ENCODE measurements around the gene THRB. TPM values are rescaled to one million over a fixed set of nuclear protein-coding genes. Genes with fewer than 3 reads are reported as not detected.

The THRB gene
- total RNA-seq, 1 experiment from 2014 or later: 0.69 TPM

DNA sequence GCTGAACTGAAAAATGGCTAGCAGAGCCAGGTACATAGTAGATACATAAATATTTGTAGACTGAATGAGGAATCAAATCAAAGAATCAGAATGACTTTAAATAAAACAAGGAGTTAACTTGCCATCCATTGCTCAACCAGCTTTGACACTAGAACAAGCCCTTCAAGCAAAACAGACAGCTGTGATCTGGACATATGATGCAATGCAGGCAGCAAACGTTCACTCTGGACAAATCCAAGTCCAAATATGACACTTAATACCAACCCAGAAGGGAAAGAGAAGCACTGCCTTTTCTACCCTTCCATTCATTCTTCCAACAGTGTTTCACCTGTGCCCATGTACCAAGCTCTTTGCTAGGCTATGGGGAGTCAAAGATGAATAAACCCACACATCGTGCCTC is 4.5 kb downstream of the THRB start:
- no peak for DNase-seq (ENCODE audit: low read depth)

DNA sequence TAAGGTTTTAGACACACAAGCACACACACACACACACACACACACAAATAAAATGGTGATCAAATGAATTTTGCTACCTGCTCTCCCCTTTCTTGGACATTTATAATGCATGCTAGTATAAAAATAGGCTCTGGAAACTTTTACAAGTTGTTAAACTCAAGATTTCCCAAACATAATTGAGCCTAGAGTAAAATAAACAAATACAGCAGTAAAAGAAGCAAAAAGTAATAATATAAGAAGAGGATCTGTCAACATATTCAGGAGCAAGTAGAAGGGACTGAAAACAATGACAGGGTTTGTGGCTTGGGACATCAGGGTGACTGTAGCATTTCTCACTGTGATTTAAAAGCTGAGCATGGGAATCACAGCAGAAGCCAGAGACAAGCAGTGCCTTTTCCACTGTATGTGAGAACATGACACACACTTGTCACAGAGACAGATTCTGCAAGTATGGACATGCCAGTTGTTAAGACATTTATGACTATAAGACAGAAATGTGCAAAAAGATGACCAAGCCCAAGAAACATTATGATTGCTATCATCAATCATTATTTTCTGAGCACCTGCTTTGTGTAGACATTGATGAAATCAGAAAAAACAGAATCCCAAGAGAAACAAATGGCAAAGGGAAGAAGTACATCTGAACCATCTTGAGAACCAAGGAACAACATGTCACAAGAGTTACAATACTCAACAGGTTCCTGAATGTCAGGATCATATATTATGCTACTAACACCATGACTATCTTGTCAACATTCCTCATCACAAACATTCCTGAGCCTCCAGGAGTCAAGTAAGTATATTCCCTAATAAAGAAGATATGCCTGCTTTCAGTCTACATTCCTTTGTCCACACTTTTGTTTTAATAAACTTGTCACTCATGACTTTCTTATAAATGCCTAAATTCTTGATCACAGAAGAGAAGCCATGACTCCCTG is 7.1 kb downstream of the THRB start:
- no peak for DNase-seq (ENCODE audit: low read depth)

DNA sequence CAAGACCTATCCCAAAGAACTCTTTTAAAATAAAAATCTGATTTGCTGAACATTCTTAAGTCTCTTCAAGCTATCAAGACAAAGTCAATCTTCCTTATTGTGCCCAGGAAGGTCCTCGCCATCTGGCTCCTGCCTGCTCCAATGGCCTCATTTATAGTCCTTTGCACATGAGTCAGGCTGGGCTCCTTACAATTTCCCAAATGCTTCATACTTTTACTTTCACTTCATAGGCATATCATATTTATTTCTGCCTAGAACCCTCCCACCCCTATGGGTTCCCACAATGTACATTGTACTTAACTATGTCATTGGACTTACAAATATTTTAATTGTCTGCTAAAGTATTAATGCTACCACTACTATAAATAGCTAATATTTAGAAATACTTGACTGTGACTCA is 9.1 kb downstream of the THRB start:
- DNase-seq (ENCODE audit: low read depth): peak; percentile 58

DNA sequence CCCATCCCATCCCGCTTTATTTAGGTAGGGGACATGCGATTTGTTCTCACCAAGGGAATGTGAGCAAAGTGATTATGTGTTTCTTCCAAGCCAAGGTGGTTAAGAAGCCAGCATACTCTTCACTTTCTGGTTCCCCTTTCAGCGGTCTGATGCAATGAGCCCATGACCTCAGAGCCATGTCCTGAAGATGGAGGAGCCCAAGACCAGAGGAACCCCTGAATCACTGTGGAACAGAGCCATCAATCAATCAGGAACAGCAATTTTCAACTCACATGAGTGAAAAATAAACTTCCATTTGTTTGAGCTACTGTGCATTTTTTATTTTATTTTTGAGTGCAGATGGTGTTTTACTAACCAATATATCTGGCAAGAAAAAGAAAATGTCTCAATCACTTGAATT is 10.8 kb downstream of the THRB start:
- DNase-seq (ENCODE audit: low read depth): no peak

DNA sequence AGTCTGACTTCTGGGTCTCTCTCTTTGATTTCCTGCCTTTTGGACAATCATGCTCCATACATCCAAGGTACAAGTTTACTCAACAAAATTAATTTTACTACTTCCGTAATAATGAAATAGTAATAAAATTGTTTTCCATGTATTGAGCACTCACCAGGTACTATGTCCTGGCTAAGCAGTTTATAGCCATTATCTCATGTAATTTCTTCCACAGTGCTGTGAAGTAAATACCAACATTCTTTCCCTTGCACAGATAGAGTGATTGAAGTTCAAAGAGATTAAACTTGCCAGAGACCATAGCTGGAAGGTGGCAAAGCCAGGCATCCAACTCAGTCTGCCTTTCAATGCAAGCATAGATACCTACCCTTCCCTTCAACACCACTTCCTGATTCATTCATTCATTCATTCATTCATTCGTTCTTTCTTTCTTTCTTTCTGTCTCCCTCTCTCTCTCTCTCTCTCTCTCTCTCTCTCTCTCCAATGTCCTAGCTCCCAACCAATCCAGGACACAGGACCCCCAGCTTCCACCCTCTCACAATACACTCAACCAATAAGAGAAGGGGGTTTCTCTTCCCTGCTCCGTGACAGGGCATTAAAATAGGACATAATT is 12.4 kb downstream of the THRB start:
- DNase-seq (ENCODE audit: low read depth): no peak

DNA sequence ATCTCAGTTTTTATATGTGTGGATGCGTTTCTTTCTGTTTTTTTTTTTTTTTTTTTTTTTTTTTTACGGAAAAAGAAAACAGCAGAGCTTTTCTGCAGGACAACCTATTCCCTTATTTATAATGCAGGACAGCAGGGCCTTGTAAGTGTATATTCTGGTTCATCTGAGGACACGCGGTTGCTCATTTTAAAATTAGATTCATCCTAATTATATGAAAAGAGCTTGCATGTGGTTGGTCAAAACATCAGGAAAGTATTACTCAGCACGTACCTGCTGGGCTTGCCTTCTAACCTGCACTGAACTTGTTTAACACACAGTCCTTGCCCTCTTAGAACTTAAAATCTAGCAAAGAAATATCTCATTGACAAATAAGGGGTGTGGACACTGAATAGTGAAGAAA is 13.5 kb downstream of the THRB start:
- DNase-seq (ENCODE audit: low read depth): no peak

DNA sequence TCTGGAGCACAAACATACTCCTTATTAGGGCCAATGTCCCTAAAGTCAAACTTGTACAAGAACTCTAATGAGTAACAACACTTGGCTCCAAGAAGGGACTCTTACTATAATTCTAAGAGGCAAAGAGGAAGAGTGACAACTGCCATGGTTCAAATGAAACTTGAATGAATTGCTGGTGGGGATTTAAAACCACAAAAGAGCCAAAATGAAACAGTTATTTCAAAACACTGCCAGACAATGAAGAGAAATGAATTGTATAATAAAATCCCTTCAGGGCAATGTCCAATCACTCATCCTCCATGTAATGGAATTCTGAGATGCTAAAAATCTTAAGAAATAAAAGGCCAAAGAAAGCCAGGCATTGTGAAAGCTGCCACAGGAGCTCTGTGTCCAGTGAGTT is 14.2 kb downstream of the THRB start:
- no peak for DNase-seq (ENCODE audit: low read depth)

DNA sequence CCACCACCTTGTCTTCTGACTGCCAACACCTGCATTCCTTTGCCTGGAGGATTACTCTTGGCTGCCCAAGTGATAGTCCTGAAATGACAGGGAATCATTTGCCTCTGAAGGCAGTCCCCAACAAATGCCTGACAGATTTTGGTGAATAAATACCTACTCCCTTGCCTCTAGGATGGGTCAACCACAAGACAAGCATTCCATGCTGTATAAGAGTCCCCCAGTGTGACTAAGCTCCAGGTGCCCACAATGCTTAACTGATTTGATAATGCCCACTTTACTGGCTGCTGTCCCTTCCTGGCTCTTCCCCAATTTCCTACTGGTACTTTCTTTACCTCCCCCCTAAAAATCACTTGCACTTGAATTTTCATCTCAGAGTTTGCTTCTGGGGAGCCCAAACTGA is 14.8 kb downstream of the THRB start:
- peak; percentile 24 for DNase-seq (ENCODE audit: low read depth)

DNA sequence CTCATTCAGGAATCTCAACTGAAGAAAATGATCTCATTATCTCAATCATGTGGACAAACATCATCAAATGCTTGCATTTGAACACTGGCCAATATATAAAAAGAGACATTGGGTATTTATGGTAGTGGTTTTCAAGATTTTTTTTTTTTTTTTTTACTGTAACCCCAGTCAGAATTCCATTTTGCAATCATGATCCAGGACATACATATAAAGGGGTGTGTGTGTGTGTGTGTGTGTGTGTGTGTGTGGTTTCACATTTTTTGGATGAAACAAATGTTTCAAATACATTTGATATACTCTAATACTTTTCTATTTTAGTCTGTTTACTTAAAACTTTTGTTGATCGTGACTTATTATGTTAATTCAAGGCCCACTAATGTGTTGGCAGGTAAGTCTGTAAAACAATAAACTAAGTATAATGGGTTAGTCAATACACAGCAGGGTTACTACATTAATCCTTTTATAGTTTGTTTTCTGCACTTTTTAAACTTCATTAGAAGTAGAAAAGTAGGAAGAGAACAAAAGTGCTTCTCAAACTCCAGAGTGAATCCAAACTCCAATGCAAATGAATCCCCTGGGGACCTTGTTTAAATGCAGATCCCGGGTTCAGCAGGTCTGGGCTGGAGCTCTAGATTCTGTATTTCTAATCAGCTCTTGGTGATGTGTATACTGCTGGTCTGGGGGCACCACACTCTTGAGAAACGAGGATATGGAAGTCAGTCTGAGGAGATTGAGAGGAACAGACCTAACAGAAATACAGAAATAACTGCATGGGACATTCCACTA is 17.6 kb downstream of the THRB start:
- DNase-seq (ENCODE audit: low read depth): no peak

DNA sequence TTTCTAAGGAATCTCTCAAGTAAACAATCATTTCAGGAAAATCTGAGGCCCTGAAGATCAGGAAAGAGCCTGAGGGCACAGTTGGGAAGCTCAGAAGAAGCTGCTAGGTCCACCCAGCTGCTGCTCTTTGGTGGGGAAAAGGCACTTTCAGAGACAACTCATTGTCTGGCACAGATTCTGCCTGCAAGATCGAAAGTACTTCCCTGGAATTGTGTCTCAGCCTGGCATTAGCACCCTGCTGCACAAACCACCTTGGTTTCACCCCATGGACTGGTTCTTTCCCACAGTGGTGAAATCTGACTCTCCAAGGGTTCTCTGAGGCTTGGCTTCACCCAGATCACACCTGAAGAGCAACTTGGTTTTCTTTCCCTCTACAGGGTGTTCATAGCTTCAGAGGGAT is 18.7 kb downstream of the THRB start:
- peak; percentile 58 for DNase-seq (ENCODE audit: low read depth)

DNA sequence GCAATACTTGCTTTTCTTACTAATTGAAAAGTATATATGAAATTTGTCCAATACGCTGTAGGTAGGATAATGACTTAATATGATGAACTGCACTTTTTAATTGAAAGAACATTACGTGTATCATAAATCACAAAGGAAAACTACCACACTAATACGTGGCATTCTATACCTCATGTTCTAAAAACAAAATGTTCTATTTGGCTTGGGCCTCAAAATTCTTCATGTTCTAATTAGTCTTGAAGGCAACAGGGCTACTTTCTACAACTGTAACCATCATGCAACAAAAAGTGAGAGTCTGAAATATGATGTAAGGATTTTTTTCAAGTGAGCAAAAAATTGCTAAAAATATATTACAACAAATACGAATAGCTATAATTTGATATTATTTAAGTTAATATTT is 19.8 kb downstream of the THRB start:
- no peak for DNase-seq (ENCODE audit: low read depth)

DNA sequence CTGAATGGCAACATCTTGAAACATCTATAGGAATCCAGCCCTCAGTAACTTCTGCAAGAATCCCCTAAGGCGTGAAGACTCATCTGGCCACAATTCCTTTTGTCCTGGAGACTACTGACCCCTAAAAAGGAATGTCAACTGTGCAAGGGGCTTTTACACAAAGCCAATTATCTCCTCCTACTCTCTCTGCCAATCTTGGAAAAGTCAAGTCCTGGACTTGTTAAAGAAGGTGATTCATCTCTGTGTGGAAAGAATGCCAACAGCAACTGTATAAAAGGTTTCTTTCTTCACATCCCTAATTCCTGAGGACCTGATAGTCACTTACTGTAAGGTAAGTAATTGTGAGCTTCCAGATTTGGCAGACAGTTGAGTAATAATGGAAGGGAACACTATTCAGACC is 22.3 kb downstream of the THRB start:
- DNase-seq (ENCODE audit: low read depth): peak; percentile 78

DNA sequence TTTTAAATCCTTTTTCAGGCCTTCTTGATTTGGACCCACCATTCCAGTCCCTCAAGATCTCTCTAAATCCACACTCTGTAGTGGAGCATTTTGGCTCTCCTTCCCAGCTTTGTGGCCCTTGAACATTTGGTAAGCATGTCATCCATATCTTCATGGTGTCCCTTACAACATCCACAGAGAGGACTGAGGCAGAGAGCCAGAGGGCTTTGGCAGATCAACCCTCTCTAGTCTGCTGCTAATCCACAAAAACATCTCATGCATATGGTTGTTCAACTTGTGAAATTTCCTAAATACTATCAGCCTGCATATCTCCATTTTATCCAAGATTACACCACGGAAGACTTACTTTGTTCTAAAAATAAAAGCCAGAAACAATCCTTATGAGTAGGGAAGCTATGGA is 23.2 kb downstream of the THRB start:
- no peak for DNase-seq (ENCODE audit: low read depth)

DNA sequence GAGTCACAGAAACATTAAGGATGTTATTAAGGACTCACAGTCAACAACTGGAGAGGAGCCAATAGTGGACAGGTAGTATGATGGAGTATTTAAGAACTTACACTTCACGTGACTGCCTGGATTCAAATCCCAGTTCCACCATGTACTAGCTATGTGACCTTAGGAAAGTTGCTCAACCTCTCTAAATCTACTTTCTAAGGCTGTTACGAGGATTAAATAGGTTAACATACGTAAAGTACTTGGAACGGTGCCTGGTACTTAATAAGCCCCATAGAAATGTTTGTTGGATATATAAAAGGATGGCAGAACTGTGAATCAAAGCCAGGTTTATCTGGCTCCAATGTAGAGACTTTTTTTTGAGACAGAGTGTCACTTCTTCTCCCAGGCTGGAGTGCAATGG is 24.4 kb downstream of the THRB start:
- no peak for DNase-seq (ENCODE audit: low read depth)

DNA sequence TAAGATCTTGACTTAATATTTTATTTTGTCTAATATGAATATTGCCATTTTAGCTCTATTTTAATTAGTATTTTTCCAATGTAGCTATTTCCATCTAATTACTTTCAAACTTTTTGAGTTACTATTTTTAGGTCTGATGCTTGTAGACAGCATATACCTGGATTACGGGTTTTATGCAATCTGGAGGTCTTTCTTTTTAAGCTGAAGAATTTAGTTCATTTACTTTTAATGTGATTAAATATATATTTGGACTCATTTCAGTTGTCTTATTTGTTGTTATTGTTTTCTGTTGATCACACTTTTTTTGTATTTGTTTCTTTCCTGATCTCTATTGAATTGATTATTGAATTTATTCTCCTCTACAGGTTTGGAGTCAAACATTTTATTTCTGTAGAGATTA is 30.3 kb downstream of the THRB start:
- DNase-seq (ENCODE audit: low read depth): no peak

DNA sequence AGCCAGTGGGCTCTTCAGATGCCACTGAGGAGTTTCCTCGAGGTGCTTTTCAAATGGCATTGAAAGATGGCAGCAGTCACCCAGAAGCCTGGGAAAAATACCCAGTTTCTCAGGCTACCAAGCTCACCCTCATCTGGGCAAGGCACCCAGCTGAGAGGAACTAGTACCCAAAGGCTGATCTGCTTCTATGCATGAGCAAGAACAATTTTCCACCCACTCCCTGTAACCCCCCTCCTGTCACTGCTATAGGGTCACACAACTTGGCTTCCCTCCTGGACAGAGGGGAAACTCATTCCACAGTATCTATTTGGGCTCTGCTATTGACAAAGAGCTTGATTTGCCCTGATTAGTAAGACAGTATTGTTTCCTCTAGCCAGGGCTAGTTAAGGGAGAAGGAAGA is 31.9 kb downstream of the THRB start:
- DNase-seq (ENCODE audit: low read depth): no peak

DNA sequence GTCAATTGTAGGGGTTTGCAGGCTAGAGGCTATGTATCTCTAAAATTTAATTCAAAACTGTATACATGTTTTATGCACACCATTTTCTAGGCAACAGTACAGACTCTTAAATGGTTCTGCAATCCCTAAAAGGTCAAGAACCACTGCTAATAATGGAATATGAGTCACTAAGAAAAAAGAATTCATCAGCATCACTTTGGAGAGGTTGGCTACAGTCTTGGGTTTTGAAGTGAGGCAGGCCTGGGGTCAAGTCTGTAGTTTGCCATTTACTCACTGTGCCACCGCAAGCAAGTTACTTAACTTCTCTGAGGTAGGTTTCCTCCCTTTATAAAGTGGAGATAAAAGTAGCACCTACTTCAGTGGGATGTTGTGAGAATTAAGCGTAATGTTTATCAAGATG is 33.7 kb downstream of the THRB start:
- no peak for DNase-seq (ENCODE audit: low read depth)

DNA sequence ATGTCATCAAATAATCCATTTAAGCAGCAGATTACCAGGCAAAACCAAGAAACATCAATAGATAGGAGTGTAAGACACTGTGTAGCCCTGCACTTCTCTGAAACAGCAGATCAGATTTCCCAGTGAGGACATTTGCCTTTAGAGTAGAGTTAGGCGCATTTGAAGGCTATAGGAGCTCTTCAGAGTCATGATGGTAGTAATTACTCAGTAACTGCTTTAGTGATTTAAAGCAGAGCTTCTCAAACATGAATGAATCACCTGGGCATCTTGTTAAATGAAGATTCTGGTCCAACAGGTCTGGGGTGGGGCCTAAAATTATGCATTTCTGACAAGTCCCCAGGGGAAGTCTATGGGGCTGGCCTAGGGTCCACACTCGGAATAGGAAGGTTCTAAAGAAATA is 36.9 kb downstream of the THRB start:
- DNase-seq (ENCODE audit: low read depth): no peak

DNA sequence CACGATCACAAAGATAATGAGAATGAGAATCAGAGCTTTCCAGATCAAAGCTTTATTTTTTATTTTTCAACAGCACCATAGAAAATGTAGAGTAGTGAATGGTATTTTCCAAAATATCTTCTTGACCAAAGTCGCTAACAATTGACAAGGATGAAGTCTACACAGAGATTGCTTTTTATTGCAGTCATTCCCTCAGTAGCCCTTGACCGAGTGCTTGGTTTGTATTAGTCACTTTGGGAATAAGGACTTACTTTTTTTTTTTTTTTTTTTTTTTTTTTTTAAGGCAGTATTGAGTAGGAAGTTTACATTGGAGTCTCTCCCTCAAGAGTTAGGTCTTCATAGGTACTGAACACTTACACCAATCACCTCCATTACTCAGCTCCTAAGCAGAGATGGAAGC is 39.8 kb downstream of the THRB start:
- DNase-seq (ENCODE audit: low read depth): no peak

DNA sequence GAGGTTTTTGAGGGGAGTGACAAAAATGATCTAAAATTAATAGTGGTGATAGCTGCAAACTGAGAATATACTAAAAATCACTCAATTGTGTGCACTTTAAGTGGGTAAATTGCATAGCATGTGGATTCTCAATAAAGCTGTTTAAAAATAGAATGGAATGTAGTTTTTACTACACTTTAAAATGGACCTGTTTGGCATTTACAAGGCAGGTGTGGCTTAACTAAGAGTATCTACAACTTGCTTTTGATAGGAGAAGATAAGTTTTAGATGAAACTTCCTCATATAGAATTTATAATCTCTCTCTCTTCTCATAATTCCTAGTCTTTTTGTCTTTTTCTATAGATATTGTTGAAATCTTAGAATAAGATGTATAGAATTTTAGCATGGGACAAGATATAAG is 40.3 kb downstream of the THRB start:
- DNase-seq (ENCODE audit: low read depth): no peak

DNA sequence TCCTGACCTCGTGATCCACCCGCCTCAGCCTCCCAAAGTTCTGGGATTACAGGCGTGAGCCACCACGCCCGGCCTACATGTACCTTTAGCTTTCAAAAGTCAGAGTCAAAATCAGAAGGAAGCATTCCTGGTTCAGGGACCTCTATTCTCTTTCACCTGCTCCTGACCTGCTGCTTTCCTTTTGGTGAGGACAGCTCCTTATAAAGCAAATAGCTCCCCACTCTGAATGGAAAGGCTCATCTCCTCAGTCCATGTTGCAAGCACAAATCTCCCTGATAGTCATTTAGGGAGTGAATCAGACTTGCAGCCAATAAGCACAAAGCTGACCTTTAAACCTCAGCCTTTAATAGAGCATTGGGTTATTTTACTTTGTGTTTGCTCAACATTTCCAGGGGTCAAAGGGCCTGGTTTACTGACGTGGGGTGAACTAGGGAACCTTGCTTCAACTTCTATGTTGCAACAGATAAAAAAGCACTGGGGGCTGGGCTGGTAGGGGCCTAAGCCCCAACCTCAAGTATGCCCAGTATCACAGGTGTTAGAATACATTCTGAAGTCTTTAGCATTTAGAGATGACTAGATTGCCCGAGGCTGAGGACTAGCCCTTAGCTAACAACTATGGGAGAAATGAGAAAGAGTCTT is 43.1 kb downstream of the THRB start:
- DNase-seq (ENCODE audit: low read depth): no peak
